Astrocyte (in vitro differentiated cells and primary cell): ENCODE measurements around the gene SDSL.

Experiments
- EZH2 ChIP-seq: IDR thresholded peaks from 2 replicates; pipeline ENCODE4 v1.6.1; 2012; ENCODE audit warnings: mild to moderate bottlenecking, low read length, inconsistent platforms; ENCODE audit not compliant: insufficient read depth
- TF ChIP-seq, protein P1 (sequence below): IDR thresholded peaks from 2 replicates; pipeline ENCODE4 v1.5.1; 2011; ENCODE audit warnings: low read depth, mild to moderate bottlenecking, inconsistent platforms, low read length, moderate library complexity; ENCODE audit not compliant: insufficient read depth

DNA sequence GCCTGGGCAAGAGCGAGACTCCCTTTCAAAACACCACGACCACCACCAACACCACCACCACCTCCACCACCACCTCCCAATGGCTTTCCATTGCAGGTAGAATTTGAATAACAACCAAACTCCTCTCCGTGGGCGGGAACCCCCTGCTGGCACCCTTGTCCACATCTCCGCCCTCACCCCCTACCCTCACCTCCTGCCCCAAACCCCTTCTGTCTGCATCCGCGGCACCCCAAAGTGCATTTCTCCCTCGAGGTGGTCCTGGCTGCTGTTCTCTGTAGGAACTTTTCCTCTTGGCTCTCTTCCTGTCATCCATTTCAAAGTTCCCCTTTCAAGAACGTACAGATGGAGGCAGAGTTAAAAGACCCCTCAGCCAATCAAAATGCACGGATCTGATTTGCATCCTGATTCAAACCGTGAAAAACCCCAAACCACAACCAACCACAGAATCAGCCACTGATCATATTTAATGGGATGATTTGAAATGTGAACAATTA lies 3.8 kb downstream of the SDSL start:
- TF ChIP-seq, protein P1, sequence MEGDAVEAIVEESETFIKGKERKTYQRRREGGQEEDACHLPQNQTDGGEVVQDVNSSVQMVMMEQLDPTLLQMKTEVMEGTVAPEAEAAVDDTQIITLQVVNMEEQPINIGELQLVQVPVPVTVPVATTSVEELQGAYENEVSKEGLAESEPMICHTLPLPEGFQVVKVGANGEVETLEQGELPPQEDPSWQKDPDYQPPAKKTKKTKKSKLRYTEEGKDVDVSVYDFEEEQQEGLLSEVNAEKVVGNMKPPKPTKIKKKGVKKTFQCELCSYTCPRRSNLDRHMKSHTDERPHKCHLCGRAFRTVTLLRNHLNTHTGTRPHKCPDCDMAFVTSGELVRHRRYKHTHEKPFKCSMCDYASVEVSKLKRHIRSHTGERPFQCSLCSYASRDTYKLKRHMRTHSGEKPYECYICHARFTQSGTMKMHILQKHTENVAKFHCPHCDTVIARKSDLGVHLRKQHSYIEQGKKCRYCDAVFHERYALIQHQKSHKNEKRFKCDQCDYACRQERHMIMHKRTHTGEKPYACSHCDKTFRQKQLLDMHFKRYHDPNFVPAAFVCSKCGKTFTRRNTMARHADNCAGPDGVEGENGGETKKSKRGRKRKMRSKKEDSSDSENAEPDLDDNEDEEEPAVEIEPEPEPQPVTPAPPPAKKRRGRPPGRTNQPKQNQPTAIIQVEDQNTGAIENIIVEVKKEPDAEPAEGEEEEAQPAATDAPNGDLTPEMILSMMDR = no peak
- TF ChIP-seq EZH2 = no peak
